ENCODE results near the gene KIF17.

- TF ChIP-seq CTCF (IDR thresholded peaks at IDR 0.05) (no peak), POLR2AphosphoS5 (IDR thresholded peaks at IDR 0.05; ENCODE audit: insufficient read depth in 1 of 2, low read depth in 1 of 2) (no peak)
These were observed 2.4 kb downstream of the KIF17 start for GRCh38 chr1:20715406-20715805.
